Limb (tissue), 2 donors: Measurements from ENCODE around the gene APOB.

Source experiments
- DNase-seq, 2 donors: peaks; one replicate each; pipeline ENCODE4 v3.0.0-alpha.2; 2016; ENCODE audit errors: extremely low spot score in 2 of 2

APOB gene

DNA sequence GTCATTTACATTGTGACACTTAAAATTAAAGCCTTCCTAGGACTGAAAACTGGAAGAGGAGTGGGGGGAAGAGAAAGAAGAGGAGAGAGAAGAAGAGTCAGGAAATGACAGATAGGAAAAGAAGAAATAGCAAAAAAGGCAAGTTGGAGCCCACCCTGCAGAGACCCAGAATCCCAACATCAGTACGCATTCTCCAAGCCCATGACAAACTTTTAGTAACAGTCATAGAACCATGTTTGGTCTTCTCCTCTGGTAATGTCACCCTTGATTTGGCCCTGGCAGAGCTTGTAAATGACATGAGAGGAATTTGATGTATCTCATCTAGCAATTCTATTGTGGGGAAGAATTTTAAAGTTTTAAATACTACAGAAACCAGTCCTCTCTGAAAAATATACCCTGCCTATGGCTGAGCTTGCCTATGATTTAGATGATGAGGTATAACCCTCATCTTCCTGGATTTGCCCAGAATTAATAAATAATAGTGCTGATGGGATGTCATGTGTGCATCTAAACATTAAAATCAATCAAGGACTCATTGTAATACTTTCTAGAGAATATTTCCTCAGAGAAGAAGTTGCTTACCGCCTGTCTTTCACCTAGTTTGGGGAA is 40.2 kb downstream of the APOB start:
- no peak for DNase-seq

DNA sequence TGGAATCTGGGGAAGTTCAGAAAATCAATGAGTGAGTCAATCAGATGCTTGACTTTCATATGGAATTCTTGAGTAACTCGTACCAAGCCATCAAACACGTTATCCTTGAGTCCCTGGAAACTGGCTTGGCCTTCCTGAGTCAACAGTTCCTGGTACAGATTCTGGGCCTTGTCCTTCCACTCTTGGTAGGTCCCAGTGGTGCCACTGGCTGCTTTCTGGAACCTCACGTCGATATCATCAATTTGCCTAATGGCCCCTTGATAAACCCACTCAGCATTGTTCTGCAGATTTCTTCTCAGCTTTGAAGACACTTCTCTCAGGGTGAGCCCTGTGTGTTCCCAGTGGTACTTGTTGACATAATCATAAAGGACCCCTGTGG is 41.1 kb downstream of the APOB start:
- DNase-seq = no peak

DNA sequence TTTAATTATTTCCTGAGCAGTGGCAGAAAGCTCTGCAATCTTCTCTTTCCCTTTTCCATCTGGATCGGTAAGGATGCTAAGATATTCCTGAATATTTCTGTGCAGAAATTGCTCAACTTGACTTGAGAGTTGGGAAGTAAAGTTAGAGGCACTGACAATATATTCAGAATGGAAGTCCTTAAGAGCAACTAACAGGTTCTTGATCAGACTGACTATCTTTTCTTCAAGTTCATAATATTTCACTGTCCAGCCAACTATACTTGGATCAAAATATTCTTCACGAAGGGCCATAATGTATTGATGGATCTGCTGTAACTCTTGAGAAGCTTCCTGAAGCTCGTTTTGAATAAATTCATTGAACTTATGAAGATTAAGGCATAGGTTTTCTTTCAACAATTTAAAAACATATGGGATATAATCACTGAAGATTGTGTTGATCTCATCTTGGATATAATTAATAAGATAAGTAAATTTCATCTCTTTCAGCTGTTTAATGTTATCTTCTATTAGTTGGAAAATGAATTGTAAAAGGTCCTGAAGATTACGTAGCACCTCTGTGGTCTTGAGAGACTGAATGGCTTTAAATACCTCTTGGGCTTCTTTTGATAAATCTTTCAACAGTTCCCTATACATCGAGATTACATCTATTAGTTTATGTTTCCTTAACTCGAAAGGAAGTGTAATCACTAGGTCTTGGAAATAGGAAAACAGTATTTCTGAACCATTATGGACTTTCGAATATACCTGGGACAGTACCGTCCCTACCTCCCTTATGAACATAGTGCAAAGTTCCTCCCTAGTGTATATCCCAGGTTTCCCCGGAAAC is 41.7 kb downstream of the APOB start:
- DNase-seq = no peak

GRCh38 chr2:21001225-21001946 is 42.5 kb downstream of the APOB start:
- DNase-seq = no peak

DNA sequence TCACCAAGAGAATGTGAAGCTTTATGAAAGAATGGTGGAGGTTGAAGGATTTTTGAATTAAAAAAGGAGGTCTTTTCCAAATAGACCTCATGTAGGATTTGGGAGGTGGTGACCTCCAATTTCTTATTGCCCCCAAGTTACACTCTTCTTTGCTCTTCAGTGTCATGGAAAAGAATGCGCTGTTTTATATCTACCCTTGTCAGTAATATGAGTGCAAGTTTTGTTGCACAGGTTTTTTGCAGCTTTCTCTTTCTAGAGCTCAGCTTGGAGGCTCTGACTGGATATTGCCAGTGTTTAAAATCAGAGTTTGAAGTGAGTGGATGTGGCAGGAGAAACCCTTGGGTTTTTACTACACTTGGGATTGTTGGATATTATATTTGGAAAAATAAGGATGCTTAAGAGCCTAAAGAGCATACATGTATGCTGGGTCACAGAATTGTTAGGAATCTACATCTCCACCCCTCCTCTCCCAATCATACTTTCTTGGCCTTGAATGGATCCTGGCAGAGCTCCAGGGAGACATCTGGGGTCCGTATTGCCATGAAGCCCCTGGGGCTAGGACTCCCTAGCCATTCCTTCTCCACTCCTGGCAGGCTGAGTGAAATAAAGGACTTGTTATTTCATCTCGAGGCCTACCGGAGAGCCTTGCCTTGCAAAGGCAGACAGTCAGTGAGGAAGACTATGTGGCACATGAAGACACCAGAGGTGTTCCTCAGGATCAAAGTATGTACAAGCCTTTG is 43.8 kb downstream of the APOB start:
- peak in 1 of 2 donors; percentile 61 for DNase-seq

DNA sequence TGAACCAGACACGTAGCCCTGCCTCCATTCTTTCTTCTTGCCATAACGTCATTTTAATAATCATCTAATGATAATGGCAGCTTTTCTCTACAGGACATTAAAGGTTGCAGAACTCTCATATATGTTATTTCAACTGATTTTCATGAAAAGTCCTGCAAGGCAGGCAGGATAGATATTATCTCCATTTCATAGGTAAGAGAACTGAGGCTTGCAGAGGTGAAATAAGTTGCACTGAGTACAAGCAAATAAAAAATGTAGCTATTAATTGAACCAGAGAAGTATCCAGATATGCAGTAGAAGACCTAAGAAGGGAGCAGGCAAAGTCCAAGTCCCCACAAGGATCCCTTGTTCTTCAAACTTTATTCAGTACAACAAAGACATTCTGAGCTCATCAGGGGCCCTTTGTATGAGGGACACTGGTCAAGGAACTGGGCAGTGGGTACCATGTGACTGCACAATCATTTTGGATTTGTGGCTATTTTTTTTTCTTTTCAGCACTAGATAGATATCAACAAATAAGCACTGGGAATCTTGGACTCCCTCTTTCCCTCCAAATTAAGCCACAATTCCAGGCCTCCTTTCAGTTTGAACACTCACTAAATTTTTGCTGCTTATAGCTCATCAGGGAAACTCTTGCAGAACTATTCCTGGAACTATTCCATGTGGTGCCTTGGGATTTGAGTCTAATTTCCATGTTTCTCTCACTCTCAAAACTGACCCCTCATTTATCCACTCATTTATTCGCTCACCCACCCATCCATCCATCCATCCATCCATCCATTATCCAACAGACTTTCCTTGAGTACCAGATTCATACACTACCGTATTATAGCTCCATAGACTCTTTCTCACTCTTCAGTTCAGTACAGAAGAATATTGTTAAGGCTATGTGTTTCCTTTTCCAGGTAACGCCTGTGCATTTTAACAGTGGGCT is 44.6 kb downstream of the APOB start:
- DNase-seq = no peak

DNA sequence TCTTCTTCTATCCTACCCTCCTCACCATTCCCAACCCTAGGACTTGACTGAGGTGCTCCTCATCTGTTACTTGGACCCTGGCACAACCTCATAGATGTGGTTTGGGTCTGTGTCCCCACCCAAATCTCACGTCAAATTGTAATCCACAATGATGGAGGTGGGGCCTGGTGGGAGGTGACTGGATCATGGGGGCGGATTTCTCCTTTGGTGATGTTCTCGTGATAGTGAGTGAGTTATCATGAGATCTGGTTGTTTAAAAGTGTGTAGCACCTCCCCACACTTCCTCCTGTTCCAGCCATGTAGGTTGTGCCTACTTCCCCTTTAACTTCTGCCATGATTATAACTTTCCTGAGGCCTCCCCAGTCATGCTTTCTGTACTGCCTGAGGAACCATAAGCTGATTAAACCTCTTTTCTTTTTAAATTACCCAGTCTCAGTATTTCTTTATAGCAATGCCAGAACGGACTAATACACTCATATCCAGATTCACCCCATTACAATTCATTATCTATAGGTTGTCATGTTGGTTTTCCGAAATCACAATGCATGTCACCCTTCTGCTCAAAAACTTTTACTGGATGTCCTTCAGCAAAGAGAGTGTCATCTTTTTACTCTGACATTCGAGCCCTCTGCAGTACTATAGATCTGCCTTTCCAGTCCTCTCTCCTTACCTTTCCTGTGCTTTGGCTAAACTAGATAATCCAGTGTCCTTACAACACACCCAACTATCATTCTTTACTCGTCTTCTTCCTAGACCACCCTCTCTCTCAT is 45.7 kb downstream of the APOB start:
- DNase-seq = no peak

DNA sequence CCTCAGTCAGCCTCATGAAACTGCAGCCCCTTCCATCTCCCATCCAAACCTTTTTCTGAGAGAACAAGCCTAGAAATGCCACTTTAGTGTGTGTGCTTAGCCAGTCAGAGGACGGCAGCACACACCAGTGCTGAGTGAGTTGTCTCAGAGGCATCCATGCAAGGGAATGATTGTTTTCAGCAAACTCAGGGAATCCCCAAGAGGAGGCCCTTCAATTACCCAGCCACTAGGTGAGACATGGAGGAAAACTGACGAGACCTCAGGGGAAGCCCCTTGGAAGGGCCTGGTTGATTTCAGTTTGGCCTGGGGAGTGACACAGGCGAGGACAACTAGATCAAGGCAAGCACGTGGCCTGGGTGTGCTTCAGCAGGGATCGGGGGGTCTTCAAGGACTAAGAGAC is 49.7 kb downstream of the APOB start:
- no peak for DNase-seq

DNA sequence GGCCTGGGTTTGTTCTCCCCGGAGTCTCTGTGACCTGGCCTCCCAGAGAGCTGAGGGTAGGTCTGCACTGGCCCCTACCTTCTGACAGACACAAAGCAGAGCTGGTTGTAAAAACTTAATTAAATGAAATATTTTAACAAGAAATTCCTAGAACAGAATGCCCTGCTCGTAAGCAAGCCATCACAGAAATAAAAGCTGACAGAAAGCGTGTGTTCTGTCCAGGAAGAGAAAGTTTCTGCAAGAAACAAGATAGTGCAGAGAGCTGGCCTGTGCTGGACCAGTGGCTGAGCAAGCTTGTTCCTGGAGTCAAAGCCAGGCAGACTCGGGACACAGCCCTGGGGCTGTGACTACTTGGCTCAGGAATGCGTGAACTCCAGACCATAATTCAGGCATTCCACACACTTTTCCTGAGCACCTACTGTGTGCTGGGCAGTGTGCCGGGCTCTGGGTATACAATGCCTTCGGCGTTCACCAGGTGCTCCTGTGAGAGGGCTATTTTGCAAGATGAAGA is 51.6 kb downstream of the APOB start:
- DNase-seq = no peak

DNA sequence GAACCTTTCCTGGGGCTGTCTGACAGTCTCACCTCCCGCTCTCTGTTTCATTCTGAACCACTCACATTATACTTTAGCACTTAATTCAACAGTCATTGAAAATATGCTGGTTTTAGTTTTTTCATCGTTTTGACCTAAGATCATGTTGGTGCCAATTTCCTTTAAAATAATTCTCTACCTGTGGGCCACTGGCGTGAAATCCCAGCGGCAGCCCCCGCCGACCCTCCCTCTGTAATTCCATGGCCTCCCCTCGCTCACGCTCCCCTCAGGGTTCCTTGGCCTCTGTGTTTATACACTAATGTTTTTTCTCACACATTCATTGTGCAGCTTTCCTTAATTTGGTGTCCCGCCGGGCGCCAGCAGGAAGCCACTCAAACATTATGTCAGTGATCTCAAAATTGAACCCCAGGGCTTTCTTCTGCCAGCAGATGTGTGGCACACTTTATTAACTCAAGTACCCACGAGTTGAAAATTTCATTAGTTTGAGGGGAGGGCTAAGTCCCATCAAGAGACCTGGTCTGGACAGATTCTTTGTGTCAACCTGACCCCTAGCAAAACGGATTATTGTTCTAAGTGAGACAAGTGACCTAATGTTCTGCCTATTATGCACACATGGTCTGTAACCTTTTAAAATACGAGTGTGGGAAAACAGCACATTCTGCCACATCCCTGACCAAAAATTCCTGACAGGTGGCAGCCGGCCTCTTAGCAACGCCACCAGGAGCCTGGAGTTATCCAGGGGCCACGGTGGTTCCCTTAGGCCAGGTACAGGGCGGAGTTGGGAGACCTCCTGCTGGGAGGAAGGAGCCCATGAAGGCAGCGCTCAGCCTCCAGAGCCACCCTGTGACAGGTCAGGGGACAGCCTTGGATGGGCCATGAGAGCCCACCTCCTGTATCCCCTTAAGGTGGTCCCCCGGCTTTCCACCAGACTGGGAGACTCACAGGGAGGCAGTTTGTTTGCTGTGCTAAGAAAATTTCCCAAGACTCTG is 53.1 kb downstream of the APOB start:
- DNase-seq = no peak

- no peak for DNase-seq
These were observed 54.5 kb downstream of the APOB start for GRCh38 chr2:20989404-20989803.

- DNase-seq = no peak
These were observed 55.0 kb downstream of the APOB start for GRCh38 chr2:20988905-20989304.

- peak in 1 of 2 donors; percentile 36 for DNase-seq
These were observed 57.6 kb downstream of the APOB start for GRCh38 chr2:20986024-20986939.

- no peak for DNase-seq
These were observed 58.8 kb downstream of the APOB start for GRCh38 chr2:20985062-20985461.

DNA sequence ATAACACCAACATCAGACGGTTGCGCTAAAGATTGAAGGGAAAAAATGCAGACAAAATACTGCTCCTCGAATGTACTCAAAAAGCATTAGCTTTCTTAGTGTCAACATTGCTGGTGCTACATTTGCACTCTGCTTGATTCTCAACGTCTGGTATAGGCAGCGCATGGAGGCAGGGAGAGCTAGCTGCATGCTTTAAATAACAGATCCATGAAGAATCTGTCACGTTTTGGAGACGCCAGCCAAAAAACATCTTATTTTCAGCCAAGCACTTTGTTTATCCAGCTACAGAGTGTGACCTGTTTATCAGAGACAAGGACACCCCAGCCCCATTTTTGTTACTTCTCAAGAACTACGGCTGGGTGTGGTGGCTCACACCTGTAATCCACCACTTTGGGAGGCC is 59.5 kb downstream of the APOB start:
- no peak for DNase-seq

DNA sequence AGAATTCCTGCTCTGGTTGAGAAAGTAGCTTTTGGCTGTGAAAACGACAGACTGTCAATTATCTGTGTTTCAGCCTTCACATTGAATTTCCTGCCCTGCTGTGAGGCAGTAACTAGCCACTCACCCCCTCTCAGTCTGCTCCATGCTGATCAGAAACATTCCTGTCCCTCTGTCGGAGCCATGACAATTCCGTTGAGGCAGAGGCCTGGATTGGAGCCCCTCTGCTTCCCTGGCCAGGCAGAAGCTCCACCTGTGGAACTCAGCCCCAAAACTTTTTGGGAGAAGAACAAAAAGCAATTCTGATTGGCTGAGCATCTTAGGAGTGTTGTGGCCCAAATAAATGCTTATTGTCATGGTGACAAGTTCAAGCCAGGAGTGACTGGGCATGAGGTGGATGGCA is 60.0 kb downstream of the APOB start:
- no peak for DNase-seq

DNA sequence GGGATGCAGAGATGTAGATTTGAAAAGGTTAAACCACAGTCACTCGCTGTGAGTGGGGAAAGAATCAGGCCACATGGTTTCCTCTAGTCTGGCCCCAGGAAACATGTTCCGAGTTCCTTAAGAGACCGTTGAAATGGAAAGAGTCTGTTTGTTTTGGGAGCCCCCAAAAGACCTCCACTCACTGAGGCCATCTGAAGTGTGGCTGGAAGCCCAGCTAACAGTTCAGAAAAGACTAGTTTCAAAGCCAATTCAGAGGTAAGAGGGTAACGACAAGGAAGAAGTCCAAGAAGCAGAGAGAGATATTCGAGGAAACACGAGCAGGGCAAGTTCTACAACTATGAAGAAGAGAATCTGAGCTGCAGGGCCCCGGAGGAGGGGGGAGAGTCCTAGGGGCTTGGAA is 61.0 kb downstream of the APOB start:
- DNase-seq = no peak
